Stimulated activated CD4-positive, alpha-beta T cell treated with anti-CD3 and anti-CD28 coated beads, Interleukin-2, amount 100 ng/mL, for 24 hours (primary cell): ENCODE data around the gene TTC22.

Experiments
- DNase-seq, 2 donors: peaks; one replicate each; pipeline ENCODE4 v3.0.0-alpha.2; 2020

The TTC22 gene

GRCh38 chr1:54806931-54807611 is 5.9 kb upstream of the TTC22 start:
- DNase-seq: peak in 1 of 2 donors; percentile 18

- no peak for DNase-seq
These were observed 4.9 kb upstream of the TTC22 start for GRCh38 chr1:54805981-54806381.

- no peak for DNase-seq
These were observed 4.3 kb upstream of the TTC22 start for GRCh38 chr1:54805466-54805865.

GRCh38 chr1:54804471-54805132 is 3.5 kb upstream of the TTC22 start:
- peak; percentile 38 to 41 for DNase-seq

- no peak for DNase-seq
These were observed 2.8 kb upstream of the TTC22 start for GRCh38 chr1:54803761-54804470.

GRCh38 chr1:54800041-54800898 is 853 bp downstream of the TTC22 start:
- DNase-seq: no peak

GRCh38 chr1:54798769-54799641 is 2.1 kb downstream of the TTC22 start:
- peak; percentile 43 to 50 for DNase-seq

- no peak for DNase-seq
These were observed 2.9 kb downstream of the TTC22 start for GRCh38 chr1:54798206-54798605.

- no peak for DNase-seq
These were observed 4.2 kb downstream of the TTC22 start for GRCh38 chr1:54796902-54797301.

- no peak for DNase-seq
These were observed 5.2 kb downstream of the TTC22 start for GRCh38 chr1:54795841-54796468.

GRCh38 chr1:54795356-54795665 is 5.8 kb downstream of the TTC22 start:
- DNase-seq: no peak

GRCh38 chr1:54794451-54795355 is 6.4 kb downstream of the TTC22 start:
- DNase-seq: no peak

- DNase-seq: no peak
These were observed 8.3 kb downstream of the TTC22 start for GRCh38 chr1:54792686-54793282.

- peak; percentile 61 to 80 for DNase-seq
These were observed 9.1 kb downstream of the TTC22 start for GRCh38 chr1:54791880-54792522.

- DNase-seq: no peak
These were observed 12.7 kb downstream of the TTC22 start for GRCh38 chr1:54788459-54788858.

- DNase-seq: no peak
These were observed 13.5 kb downstream of the TTC22 start for GRCh38 chr1:54787604-54788003.

GRCh38 chr1:54786778-54787177 is 14.3 kb downstream of the TTC22 start:
- no peak for DNase-seq

- DNase-seq: no peak
These were observed 17.1 kb downstream of the TTC22 start for GRCh38 chr1:54784066-54784465.

GRCh38 chr1:54782588-54782987 is 18.5 kb downstream of the TTC22 start:
- DNase-seq: no peak

- DNase-seq: no peak
These were observed 19.0 kb downstream of the TTC22 start for GRCh38 chr1:54782156-54782555.
